Upper lobe of left lung (tissue), 6 donors: ENCODE results near the gene SCARB1. TPM values are rescaled to one million over a fixed set of nuclear protein-coding genes. Genes with fewer than 3 reads are reported as not detected.
"Not testable (repeated sequence)": the region's sequence is repeated elsewhere in the genome, so short reads cannot be mapped to it uniquely, and the experiment has no call there.

Experiments
- ATAC-seq, 2 donors: fragments of 200-7000 bp; cut with Tn5 transposase; one replicate each; pipeline ENCODE4 v1.9.1; 2022; ENCODE audit warnings: mild to moderate bottlenecking in 2 of 2, moderate library complexity in 2 of 2; ENCODE audit not compliant: low FRiP score in 2 of 2
- DNase-seq, 2 donors: peaks; one replicate each; pipeline ENCODE4 v3.0.0-alpha.2; 2019 to 2020
- H3K27ac ChIP-seq, 4 donors: fragments of 200-600 bp; sonication (generic); one replicate each; pipeline ENCODE4 v1.5.1; 2016 to 2019
- H3K27me3 ChIP-seq, 4 donors: fragments of 200-600 bp; sonication (generic); one replicate each; pipeline ENCODE4 v1.5.1; 2017 to 2019
- H3K36me3 ChIP-seq, 4 donors: fragments of 200-600 bp; sonication (generic); one replicate each; pipeline ENCODE4 v1.5.1; 2016 to 2019
- H3K4me1 ChIP-seq, 4 donors: fragments of 200-600 bp; sonication (generic); one replicate each; pipeline ENCODE4 v1.5.1; 2018 to 2019
- H3K4me3 ChIP-seq, 4 donors: fragments of 200-600 bp; sonication (generic); one replicate each; pipeline ENCODE4 v1.5.1; 2017 to 2019; ENCODE audit warnings: mild to moderate bottlenecking in 2 of 4, moderate library complexity in 1 of 4
- H3K9me3 ChIP-seq, 4 donors: fragments of 200-600 bp; sonication (generic); one replicate each; pipeline ENCODE4 v1.5.1; 2018 to 2019
- CTCF ChIP-seq, 6 experiments: fragments of 450-650 bp in 4 of 6; fragments of 200-600 bp in 2 of 6; sonication (generic) in 2 of 6; IDR thresholded peaks; one replicate each; pipeline ENCODE4 v1.5.1; 2016 to 2019; ENCODE audit warnings: antibody characterized with exemption in 6 of 6
- EP300 ChIP-seq, 4 donors: sonication (generic); formaldehyde crosslinking; IDR thresholded peaks; one replicate each; pipeline ENCODE4 v1.5.1; 2017; ENCODE audit warnings: antibody characterized with exemption in 4 of 4, control low read depth in 2 of 4
- POLR2A ChIP-seq, 4 donors: fragments of 450-650 bp; IDR thresholded peaks; one replicate each; pipeline ENCODE4 v1.5.1; 2016 to 2017; ENCODE audit warnings: antibody characterized with exemption in 4 of 4, mild to moderate bottlenecking in 2 of 4
- POLR2AphosphoS5 ChIP-seq, 2 donors: sonication (generic); formaldehyde crosslinking; IDR thresholded peaks; one replicate each; pipeline ENCODE4 v1.5.1; 2017; ENCODE audit warnings: antibody characterized with exemption in 2 of 2
- WGBS, 2 donors: methylation state at CpG; one replicate each; pipeline ENCODE4 v1.1.5; 2017 to 2018; 5-methylcytosine and 5-hydroxymethylcytosine counted together
- total RNA-seq, 6 donors: library from RNA; depleted of rRNA in 4 of 6; stranded (reverse); fragments of >200 nt in 4 of 6; gene quantifications; one replicate each; pipeline versions ENCODE4 v1.1.0 to v1.2.1, GENCODE V29; 2016 to 2021
- donor health status: DM: no; HTN: no; CAD: no; lungs with moderate emphysema.
- donor health status: DM: no; HTN: yes; CAD: no; lungs with severe emphysema.

The SCARB1 gene
- total RNA-seq, 6 donors from 2014 or later: 10.0 to 51.3 (median 22.5) TPM

- Histone ChIP-seq H3K4me1 (peaks cover 12 to 24% (median 16%) of the 10 kb centered on the region in 4 donors), H3K27ac (no peak overlapping the region), H3K36me3 (no peaks in the 10 kb centered on the region), H3K9me3 (no peaks in the 10 kb centered on the region), H3K27me3 (no peaks in the 10 kb centered on the region), H3K4me3 (no peak overlapping the region)
- 65 to 78% methylated on average over 3 of the region's 3 CpGs for WGBS, 2 donors
- TF ChIP-seq POLR2AphosphoS5 (IDR thresholded peaks at IDR 0.05) (no peak), EP300 (IDR thresholded peaks at IDR 0.05) (no peak), POLR2A (IDR thresholded peaks at IDR 0.05) (no peak), CTCF (IDR thresholded peaks at IDR 0.05) (no peak)
- DNase-seq (no peak), ATAC-seq (no peak)
These were observed 37.3 kb upstream of the SCARB1 start for GRCh38 chr12:124901003-124901402.

- not testable (repeated sequence) for H3K27ac ChIP-seq, H3K4me3 ChIP-seq, H3K9me3 ChIP-seq, H3K27me3 ChIP-seq, ATAC-seq, H3K36me3 ChIP-seq, DNase-seq
- 89 to 90% methylated on average over 8 of the region's 8 CpGs for WGBS, 2 donors
- peaks cover 12 to 23% (median 16%) of the 10 kb centered on the region in 4 donors for H3K4me1 ChIP-seq
These were observed 36.7 kb upstream of the SCARB1 start for GRCh38 chr12:124900345-124900795.

- 44 to 59% methylated on average over 5 of the region's 5 CpGs for WGBS, 2 donors
- DNase-seq: no peak
These were observed 35.2 kb upstream of the SCARB1 start for GRCh38 chr12:124898923-124899294.

DNA sequence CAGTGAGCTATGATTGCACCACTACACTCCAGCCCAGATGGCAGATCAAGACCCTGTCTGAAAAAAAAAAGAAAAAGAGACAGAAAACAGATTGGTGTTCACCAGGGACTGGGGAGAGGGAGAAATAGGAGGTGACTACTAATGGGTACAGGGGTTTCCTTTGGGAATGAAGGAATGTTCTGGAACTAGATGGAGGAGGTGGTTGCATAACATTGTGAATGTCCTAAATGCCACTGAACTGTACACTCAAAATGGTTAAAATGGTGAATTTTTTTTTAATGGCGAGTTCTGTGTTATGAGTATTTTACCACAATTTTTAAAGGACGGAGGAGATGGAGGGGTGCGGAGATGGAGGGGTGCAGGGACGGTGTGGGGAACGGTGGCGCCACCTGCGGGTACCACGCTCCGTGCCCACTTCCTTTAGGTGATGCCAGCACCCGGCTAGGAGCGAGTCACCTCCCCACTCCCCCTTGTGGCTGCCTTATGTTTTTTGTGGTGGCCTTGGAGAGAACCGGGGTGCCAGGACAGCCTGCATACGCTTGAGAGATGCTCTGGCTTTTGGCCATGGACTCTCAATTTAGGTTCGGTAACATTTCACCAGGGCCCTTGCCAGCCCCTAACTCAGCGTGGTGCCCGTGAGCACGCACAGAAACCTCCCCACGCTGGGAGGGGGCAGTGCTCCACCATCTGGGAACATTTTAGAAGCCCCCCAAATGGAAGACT lies 34.7 kb upstream of the SCARB1 start:
- 18 to 30% methylated on average over 17 to 18 of the region's 18 CpGs for whole genome bisulfite sequencing, 2 donors
- H3K4me1 ChIP-seq: peaks cover 2 to 11% (median 6%) of the 10 kb centered on the region in 4 donors
- H3K27me3 ChIP-seq: no peaks in the 10 kb centered on the region
- TF ChIP-seq CTCF (IDR thresholded peaks at IDR 0.05) (peak; percentile 42 to 66 (median 52)), POLR2AphosphoS5 (IDR thresholded peaks at IDR 0.05) (no peak)
- H3K36me3 ChIP-seq: no peaks in the 10 kb centered on the region
- DNase-seq: peak; percentile 52 to 82
- H3K27ac ChIP-seq: no peak overlapping the region
- no peak overlapping the region for H3K4me3 ChIP-seq
- no peaks in the 10 kb centered on the region for H3K9me3 ChIP-seq
- ATAC-seq: peak; percentile 79 to 80

More at GRCh38 chr12:124898923-124899294, 35.2 kb upstream of the SCARB1 start:
- Histone ChIP-seq H3K9me3 (no peaks in the 10 kb centered on the region), H3K36me3 (no peaks in the 10 kb centered on the region), H3K4me3 (no peak overlapping the region), H3K27ac (no peak overlapping the region), H3K27me3 (no peaks in the 10 kb centered on the region), H3K4me1 (peaks cover 2 to 11% (median 6%) of the 10 kb centered on the region in 4 donors)
- no peak for ATAC-seq
- TF ChIP-seq EP300 (IDR thresholded peaks at IDR 0.05) (no peak), POLR2A (IDR thresholded peaks at IDR 0.05) (no peak), CTCF (IDR thresholded peaks at IDR 0.05) (no peak), POLR2AphosphoS5 (IDR thresholded peaks at IDR 0.05) (no peak)

- Histone ChIP-seq H3K4me3 (no peak overlapping the region), H3K27me3 (no peaks in the 10 kb centered on the region), H3K27ac (no peak overlapping the region), H3K4me1 (peaks cover 2 to 11% (median 6%) of the 10 kb centered on the region in 4 donors), H3K36me3 (no peaks in the 10 kb centered on the region), H3K9me3 (no peaks in the 10 kb centered on the region)
- TF ChIP-seq POLR2AphosphoS5 (IDR thresholded peaks at IDR 0.05) (no peak), POLR2A (IDR thresholded peaks at IDR 0.05) (no peak), EP300 (IDR thresholded peaks at IDR 0.05) (no peak), CTCF (IDR thresholded peaks at IDR 0.05) (no peak)
- ATAC-seq: no peak
- DNase-seq: no peak
- 91 to 94% methylated on average over 5 of the region's 5 CpGs for WGBS, 2 donors
These were observed 32.8 kb upstream of the SCARB1 start for GRCh38 chr12:124896461-124896860.
